Bronchial epithelial cell (primary cell): Measurements from ENCODE around the gene SLX9. TPM values are rescaled to one million over a fixed set of nuclear protein-coding genes. Genes with fewer than 3 reads are reported as not detected.

Experiments
- DNase-seq: peaks from one replicate; pipeline ENCODE4 v3.0.0-alpha.2; 2010; ENCODE audit warnings: low read depth
- FAIRE-seq: peaks from 2 replicates; lab custom pipeline; 2011; peaks lifted over from hg19 to GRCh38; lab: Jason Lieb, UNC
- H3K27me3 ChIP-seq: 2 replicates; pipeline ENCODE4 v1.5.1; 2011; ENCODE audit warnings: low read length; ENCODE audit not compliant: control insufficient read depth, insufficient read depth
- H3K36me3 ChIP-seq: 2 replicates; pipeline ENCODE4 v1.5.1; 2011; ENCODE audit warnings: low read length; ENCODE audit not compliant: control insufficient read depth, insufficient read depth
- H3K4me3 ChIP-seq: 2 replicates; pipeline ENCODE4 v1.5.1; 2011; ENCODE audit warnings: mild to moderate bottlenecking, low read depth, low read length, control low read depth
- CTCF ChIP-seq: IDR thresholded peaks from 2 replicates; pipeline ENCODE4 v1.5.1; 2011; ENCODE audit warnings: mild to moderate bottlenecking, moderate library complexity, low read length, control low read depth, inconsistent platforms; ENCODE audit not compliant: insufficient read depth, severe bottlenecking
- total RNA-seq: library from RNA; depleted of rRNA; stranded (reverse); fragments of >200 nt; gene quantifications from 2 replicates; pipeline ENCODE4 v1.2.1, GENCODE V29; 2014

The SLX9 gene
- total RNA-seq, 1 donor from 2014 or later: 34.0 TPM

DNA sequence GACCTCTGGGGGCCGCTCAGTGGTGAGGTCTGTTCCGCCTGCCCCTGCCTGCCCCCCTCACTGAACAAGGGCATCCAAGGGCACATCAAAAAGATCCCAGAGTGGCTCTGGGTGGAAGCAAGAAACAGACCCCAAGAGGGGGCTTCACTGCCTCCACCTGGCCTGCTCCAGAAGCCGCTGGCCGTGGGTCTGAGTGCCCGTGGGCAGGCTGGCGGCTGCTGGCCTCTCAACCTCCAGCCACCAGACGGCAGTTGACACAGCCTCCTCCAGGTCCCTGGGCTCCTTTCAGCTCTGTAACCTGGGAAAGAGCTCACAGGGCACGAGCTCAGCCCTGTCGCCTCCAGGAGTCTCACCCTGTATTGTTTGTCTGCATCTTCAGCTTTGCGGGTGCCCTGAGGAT, 56.3 kb downstream of the SLX9 start:
- Histone ChIP-seq H3K4me3 (no peak overlapping the region), H3K27me3 (no peaks in the 10 kb centered on the region), H3K36me3 (no peaks in the 10 kb centered on the region)
- no peak for TF ChIP-seq CTCF
- DNase-seq (no peak), FAIRE-seq (no peak)

DNA sequence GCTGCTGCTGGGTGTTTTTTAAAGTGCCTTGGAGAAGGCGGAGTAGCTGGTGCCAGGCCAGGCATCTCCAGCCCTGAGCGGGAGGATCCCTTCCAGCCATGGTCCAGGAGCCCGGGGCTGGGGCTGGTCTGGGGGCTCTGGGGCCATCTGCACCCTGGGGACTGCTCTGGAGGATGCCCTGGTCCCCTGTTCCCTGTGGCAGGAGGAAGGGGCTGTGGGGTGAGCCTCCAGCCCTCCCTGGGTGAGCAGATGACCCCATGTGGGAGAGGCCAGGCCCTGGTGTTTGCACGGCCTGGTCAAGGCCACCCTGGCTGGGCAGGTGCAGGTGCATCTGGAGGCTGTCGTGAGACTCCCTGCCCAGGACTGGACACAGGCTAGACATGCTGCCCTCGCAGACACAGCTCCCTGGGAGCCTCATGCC, 56.7 kb downstream of the SLX9 start:
- H3K4me3 ChIP-seq: no peak overlapping the region
- FAIRE-seq (no peak), DNase-seq (no peak)
- H3K27me3 ChIP-seq: no peaks in the 10 kb centered on the region
- H3K36me3 ChIP-seq: no peaks in the 10 kb centered on the region
- TF ChIP-seq CTCF: no peak

DNA sequence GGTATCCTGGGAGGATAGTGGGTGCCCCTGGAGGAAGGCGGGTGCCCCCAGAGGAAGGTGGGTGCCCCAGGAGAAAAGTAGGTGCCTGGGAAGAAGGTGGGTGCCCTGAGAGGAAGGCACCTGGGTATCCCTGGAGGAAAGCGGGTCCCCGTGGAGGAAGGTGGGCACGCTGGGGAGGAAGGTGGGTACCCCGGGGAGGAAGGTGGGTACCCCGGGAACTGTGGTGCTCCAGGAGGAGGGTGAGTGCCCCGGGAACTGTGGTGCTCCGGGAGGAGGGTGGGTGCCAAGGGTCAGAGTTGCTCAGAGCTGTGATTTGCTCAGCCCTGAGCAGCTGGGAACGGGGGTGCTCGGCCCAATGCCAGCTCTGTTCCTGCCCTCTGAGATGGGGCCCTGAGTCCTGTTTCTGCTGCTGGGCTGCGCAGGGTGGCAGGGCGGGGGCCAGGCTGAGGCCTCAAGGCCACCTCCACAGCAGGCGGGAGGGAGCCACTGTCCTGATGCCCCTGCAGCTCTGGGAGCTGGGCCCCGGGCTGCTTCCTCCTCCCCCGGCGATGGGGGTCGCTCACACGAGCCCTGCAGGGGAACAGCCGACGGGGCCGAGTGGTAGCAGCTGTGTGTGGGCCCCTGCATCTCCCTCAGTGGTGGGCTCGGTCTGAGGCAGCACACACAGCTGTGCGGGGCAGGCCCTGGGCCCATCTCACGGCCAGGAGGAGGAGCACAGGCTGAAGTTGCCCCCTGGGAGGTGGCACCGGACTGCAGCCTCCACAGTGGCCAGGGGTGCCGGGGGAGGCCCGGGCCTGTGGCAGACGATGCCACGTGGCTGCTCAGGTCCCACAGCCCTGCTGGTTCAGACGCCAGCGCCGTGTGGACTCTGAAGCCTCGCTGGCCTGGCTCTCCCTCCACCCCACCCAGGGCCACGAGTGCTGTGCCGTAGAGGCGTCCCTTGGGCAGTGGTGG, 57.4 kb downstream of the SLX9 start:
- no peak overlapping the region for H3K4me3 ChIP-seq

GRCh38 chr21:44998086-44998620, 58.3 kb downstream of the SLX9 start:
- H3K4me3 ChIP-seq: no peak overlapping the region
- DNase-seq (no peak), FAIRE-seq (no peak)
- no peak for TF ChIP-seq CTCF
- no peaks in the 10 kb centered on the region for H3K27me3 ChIP-seq
- no peaks in the 10 kb centered on the region for H3K36me3 ChIP-seq

More for the DNA sequence above, 57.4 kb downstream of the SLX9 start:
- Histone ChIP-seq H3K36me3 (no peaks in the 10 kb centered on the region), H3K27me3 (no peaks in the 10 kb centered on the region)
- TF ChIP-seq CTCF: no peak
- no peak for FAIRE-seq
- DNase-seq: no peak

- FAIRE-seq: no peak
- TF ChIP-seq CTCF: no peak
- no peaks in the 10 kb centered on the region for H3K36me3 ChIP-seq
- DNase-seq: no peak
- no peak overlapping the region for H3K4me3 ChIP-seq
- H3K27me3 ChIP-seq: no peaks in the 10 kb centered on the region
Measured at GRCh38 chr21:44998621-44999427, 59.0 kb downstream of the SLX9 start.
